Activated naive CD4-positive, alpha-beta T cell treated with Interleukin-2 at 50 U/mL for 16 hours (primary cell): ENCODE results near the gene POMT1.
A peak's percentile ranks its signal among the peaks of the same experiment; 100 is the strongest.
"Not testable (repeated sequence)": the region's sequence is repeated elsewhere in the genome, so short reads cannot be mapped to it uniquely, and the experiment has no call there.

Experiments
- DNase-seq: peaks from one replicate; pipeline ENCODE4 v3.0.0-alpha.2; 2020

The POMT1 gene

GRCh38 chr9:131502781-131503625 lies at the start of gene POMT1:
Gene POMT1 (plus strand): TSS chr9:131502918. CDS start chr9:131504219, 1,301 bp downstream.
- peak; percentile 90 for DNase-seq

- DNase-seq, result no peak
Observed at GRCh38 chr9:131454028-131454427, 48.7 kb upstream of the POMT1 start.

- DNase-seq, result not testable (repeated sequence)
Observed at GRCh38 chr9:131455655-131456054, 47.1 kb upstream of the POMT1 start.

GRCh38 chr9:131457746-131458145 lies 45.0 kb upstream of the POMT1 start:
- no peak for DNase-seq

DNA sequence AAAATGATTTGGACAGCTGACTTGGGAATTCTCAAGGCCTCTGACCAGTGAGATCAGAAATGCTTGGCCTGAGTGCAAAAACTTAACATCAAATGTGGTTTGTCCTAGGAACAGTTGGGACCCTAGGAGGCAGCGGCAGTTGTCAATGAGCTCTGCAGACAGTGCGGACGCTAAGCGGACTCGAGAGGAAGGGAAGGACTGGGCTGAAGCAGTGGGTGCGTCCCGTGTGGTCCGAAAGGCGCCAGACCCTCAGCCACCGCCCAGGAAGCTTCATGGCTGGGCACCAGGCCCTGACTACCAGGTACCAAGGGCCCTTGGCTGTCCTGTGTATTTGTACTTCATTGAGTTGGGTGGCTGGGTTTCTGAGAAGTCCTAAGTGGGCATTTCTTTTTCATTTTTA lies 43.7 kb upstream of the POMT1 start:
- no peak for DNase-seq

DNA sequence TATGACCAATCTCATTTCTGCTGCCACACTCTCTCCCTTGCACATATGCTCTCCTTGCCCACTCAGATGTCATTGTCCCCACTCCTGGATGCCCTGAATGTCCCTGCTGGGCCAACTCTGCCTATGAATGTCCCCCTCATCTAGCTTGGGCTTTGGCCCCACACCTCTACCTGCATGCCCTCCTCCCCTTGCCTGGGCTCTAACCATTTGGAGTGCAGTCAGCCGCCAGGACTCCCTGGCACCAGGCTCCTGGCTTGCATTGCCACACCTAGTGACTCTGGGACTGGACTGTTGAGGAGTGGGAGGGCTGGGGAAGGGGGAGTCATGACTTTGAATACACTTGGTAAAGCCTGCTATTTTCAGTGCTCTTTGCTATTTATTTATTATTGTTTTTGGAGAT lies 41.6 kb upstream of the POMT1 start:
- no peak for DNase-seq

GRCh38 chr9:131464354-131465000 lies 38.2 kb upstream of the POMT1 start:
- DNase-seq, result no peak

DNA sequence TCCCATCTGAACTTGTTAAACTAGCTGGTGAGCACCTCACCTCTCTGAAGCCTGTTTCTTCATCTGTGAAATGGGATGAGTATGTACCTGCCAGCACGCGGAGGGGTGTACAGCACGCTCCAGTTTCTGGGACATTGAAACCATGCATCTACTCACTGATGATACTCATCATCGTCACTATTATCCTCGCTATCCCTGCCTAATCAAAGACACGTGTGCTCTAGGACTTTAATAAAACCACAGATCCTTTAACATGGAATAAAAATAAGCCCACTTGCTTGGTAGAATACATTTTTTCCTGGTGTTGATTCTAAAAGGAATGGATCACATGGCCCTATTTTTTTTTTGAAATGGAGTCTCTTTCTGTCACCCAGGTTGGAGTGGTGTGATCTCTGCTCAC lies 37.3 kb upstream of the POMT1 start:
- no peak for DNase-seq

DNA sequence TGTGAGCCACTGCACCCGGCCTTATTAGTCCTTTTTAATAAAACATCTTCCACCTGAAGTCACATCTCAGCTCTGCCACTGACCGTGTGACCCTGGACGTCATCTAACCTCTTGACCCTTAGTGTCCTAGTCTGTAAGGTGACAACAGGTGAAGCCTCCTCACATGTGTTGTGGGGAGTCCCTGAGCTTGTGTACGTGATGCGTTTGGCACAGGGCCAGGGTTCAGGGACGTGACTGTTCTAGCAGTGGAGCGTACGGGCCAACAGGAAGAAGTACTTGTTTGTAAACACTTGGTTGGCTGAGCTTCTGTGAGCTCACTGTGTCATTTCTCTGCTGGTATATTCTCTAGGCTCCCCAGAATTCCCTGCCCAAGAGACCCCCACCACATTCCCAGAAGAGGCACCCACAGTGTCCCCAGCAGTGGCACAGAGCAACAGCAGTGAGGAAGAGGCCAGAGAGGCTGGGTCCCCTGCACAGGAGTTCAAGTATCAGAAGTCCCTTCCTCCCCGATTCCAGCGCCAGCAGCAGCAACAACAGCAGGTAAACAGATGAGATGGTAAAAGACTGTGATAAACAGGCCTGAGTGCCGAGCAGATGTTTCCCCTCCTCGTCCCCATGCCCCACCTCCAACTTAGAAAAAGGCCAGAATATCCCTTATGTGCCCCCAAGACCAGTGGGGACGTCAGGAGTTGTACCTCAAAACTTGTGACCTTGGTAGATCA lies 35.3 kb upstream of the POMT1 start:
- DNase-seq, result no peak

DNA sequence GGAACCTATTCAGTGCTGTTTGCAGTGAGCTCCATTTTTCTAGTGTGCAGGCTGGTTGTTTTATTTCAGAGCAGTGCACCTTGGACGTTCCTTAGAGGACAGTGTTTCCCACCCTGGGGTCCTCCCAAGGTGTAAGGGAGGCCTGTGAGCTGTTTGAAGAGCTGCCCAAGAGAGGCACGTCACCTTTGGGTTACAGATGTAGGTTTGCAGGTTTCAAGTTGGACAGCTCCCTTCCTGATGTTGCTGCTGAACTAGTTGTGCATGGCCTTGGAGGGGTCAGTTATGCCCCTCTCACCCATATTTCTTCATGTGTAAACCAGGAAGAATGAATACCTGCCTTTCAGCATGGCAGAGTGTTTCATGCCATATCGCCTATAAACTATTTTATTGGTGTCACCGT lies 34.7 kb upstream of the POMT1 start:
- DNase-seq, result no peak

- DNase-seq, result no peak
Observed at GRCh38 chr9:131469356-131469755, 33.4 kb upstream of the POMT1 start.

DNA sequence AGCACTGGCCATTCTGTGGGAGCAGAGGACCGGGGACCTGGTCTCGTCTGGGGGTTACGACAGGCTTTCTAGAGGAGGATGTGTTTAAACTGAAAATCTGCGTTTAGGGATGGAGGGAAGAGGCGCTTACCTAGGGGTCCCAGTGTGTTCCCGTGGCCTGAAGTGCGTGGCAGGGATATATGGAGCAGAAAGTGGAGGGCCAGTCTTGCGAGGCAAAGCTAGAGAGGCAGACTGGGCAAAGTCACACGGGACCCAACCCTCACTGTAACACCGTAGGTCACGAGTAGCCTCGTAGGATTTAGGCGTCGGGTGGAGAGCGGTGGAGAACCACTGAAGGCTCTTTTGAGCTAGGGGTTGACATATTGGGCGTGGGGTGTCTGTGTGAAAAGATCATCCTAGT lies 32.8 kb upstream of the POMT1 start:
- no peak for DNase-seq

GRCh38 chr9:131470581-131470991 lies 32.1 kb upstream of the POMT1 start:
- no peak for DNase-seq

DNA sequence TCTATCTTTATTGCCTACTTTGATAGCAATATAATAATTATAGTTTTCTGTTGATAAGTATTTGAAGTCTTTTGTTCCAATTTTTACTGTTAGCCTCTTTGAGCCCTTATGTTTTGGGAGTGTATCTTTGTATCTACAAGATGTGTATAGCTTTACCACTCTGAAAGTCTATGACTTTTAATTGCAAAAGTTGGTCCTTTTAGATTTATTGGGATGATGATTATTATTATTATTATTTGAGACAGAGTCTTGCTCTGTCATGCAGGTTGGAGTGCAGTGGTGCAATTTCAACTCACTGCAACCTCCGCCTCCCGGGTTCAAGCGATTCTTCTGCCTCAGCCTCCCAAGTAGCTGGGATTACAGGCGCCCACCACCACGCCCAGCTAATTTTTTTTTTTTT lies 30.6 kb upstream of the POMT1 start:
- not testable (repeated sequence) for DNase-seq

DNA sequence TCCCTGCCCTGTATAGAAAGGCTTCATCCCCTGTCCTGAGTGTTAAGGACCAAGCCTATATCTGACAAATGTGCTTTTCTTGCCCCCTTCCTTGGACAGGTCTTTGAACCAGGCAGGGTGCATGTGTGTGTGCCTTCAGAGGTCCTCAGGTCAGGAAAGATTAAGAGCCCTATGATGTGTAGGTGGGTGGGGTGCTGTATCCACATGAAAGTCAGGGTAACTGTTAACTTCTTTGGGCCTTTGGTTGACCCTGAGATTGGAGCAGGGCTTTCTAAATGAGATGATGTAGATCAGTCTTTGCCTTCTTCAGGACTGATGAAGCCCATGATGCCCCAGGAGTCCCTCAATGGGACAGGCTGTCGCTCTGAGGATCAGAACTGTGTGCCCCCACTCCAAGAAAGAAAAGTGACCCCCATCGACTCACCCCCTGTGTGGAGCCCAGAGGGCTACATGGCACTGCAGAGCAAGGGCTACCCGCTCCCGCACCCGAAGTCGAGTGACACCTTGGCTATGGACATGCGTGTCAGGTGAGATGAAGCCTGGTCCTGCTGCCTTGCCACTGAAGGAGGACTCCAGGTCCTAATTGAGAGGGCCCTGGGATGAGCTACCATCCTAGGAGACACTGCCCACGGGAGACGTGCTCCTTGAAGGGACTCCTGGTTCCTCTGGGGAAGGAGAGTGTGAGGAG lies 29.4 kb upstream of the POMT1 start:
- DNase-seq, result no peak

GRCh38 chr9:131473891-131474290 lies 28.8 kb upstream of the POMT1 start:
- DNase-seq, result no peak

GRCh38 chr9:131474711-131475110 lies 28.0 kb upstream of the POMT1 start:
- DNase-seq, result no peak

DNA sequence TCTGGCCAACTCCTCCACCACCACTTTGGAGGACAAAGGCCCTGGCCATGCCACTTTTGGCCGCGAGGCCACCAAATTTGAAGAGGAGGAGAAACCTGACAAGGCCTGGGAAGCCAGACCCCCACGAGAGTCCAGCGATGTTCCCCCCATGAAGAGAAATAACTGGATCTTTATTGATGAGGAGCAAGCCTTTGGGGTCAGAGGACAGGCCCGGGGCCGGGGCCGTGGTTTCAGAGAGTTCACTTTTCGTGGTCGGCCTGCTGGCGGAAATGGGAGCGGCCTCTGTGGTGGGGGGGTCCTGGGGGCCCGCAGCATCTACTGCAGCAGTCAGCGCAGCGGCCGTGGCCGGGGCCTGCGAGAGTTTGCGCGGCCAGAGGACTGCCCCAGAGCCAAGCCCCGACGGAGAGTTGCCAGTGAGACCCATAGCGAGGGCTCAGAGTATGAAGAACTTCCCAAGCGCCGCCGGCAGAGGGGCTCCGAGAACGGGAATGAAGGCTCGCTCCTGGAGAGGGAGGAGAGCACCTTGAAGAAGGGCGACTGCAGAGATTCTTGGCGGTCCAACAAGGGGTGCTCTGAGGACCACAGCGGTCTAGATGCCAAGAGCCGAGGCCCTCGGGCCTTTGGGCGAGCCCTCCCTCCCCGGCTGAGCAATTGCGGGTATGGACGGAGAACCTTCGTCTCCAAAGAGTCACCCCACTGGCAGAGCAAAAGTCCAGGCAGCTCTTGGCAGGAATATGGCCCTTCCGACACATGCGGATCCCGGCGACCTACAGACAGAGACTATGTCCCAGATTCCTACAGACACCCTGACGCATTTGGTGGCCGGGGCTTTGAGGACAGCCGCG lies 27.4 kb upstream of the POMT1 start:
- DNase-seq, result no peak

DNA sequence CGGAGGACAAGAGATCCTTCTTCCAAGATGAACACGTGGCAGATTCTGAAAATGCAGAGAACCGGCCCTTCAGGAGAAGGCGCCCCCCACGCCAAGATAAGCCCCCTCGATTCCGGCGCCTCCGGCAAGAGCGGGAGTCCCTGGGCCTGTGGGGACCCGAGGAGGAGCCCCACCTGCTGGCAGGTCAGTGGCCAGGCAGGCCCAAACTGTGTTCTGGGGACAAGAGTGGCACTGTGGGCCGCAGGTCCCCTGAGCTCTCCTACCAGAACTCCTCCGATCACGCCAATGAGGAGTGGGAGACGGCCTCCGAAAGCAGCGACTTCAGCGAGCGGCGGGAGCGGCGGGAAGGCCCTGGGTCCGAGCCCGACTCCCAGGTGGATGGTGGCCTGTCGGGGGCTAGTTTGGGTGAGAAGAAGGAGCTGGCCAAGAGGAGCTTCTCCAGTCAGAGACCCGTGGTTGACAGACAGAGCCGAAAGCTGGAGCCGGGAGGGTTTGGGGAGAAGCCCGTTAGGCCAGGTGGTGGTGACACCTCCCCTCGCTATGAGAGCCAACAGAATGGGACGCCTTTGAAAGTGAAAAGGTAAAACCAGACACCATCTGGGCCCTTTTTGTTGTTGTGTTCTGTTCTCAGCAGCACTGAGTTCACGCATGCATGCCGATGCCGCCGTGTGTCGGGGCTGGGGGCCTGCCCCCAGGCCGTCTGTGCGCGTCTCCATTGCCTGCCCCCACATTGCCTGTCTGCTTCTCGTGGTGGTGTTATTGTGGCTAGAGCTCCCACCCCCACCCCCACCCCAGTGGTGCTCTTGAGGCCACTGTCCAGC lies 26.6 kb upstream of the POMT1 start:
- no peak for DNase-seq

DNA sequence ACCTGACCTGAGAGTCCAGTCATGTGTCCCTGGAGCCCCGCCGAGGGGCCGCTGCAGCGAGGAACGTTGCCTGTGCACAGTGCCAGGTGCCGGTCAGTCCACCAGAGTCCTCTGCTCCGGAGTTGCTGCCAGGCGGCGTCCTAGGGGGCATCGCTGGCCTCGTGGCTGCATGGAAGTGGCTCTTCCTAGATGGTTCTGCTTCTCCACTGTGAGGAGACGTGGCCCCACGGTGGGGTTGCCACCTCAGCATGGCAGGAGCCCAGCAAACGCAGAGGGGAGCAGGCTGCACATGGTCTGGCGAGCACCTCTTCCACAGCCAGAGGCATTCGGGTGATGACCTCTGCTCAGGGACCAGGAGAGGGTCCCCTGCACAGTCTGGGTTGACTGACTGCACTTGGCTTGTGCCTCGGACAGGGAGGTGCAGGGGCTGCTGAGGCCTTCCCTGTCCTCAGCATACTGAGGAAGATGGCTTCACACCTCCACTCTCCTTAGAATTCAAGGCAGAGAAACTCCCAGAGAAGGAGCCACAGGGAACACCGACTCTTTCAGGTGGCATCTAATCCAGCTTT lies 25.9 kb upstream of the POMT1 start:
- no peak for DNase-seq

DNA sequence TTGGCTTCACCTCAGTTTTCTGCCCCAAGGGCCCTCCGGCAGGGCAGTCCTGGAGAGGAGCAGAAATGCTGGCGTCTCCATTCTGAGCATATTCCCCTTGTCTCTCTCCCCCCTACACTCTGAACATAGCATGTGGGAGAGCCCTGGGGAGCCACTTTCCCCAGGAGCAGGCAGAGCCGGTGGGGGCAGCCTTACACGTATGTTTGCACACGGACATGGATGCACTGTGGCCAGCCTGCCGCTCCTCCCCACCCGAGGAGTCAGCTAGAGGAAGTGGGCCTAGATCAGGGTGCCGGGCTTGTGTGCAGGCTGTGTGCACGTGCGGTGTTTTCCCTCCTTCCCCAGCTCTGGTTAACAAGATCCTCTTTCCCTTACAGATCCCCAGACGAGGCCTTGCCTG lies 25.4 kb upstream of the POMT1 start:
- no peak for DNase-seq
